Measurements from ENCODE around the gene MAP6.

DNA sequence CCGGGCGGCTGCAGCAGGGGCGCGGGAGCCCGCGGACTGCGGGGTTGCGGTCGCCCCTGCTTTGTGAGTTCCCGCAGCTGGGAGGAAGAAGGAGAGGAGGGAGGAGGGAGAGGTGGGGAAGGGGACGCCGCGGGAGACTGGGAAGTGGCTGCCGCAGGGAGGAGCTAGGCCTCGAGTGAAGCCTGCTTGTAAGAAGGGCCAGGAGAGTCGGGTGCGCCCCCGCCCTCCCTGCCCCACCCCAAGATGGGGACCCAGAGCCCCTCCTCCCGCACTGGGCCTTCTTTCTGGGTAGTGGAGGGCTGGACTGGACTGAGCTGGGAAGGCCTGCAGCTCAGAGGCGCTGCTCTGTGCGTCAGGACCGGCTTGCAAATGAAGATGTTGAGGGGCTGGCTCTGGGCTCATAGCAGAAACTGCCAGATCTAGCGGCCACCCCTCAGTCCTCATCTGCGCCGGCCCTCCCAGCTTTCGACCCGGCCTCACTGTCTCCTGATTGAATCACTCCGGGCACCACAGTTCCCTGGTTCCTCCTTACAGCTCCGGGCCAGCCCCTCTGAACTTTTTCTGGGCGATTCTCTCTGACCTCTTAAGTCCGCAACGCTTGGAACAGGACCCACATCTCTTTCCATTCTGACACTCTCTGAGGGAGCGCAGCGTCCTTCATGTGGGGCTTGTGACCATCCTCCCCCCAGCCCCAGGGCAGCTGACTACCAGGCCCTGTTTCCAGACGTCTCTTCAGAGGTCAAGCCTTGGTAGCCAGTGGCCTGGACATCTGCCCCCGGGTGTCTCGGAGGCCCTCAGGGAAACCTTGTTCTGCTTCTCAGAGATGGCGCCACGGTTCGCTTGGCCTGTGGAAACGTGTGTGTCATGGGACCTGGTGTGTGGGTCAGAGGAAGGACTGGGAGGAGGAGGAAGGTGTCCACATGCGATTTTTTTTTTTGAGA lies 84.8 kb downstream of the MAP6 start:
- TF ChIP-seq, protein P1, sequence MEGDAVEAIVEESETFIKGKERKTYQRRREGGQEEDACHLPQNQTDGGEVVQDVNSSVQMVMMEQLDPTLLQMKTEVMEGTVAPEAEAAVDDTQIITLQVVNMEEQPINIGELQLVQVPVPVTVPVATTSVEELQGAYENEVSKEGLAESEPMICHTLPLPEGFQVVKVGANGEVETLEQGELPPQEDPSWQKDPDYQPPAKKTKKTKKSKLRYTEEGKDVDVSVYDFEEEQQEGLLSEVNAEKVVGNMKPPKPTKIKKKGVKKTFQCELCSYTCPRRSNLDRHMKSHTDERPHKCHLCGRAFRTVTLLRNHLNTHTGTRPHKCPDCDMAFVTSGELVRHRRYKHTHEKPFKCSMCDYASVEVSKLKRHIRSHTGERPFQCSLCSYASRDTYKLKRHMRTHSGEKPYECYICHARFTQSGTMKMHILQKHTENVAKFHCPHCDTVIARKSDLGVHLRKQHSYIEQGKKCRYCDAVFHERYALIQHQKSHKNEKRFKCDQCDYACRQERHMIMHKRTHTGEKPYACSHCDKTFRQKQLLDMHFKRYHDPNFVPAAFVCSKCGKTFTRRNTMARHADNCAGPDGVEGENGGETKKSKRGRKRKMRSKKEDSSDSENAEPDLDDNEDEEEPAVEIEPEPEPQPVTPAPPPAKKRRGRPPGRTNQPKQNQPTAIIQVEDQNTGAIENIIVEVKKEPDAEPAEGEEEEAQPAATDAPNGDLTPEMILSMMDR (IDR thresholded peaks at IDR 0.05) = no peak
- TF ChIP-seq POLR2A (IDR thresholded peaks at IDR 0.05) (peak in 1 of 2 donors; percentile 49), EP300 (IDR thresholded peaks at IDR 0.05) (peak in 1 of 2 donors; percentile 62)

Data from tibial nerve (tissue), 4 donors.